GM23248 (cell line): Measurements from ENCODE around the gene CELSR1. TPM values are rescaled to one million over a fixed set of nuclear protein-coding genes. Genes with fewer than 3 reads are reported as not detected.

Source experiments
- DNase-seq: peaks from one replicate; pipeline ENCODE4 v3.0.0-alpha.2; 2015
- H2AFZ ChIP-seq: fragments of 200-600 bp; sonication (generic); 2 replicates; pipeline ENCODE4 v1.6.1; 2016; ENCODE audit warnings: antibody characterized with exemption
- H3F3A ChIP-seq: fragments of 200-600 bp; sonication (generic); 2 replicates; pipeline ENCODE4 v1.6.1; 2016; ENCODE audit warnings: mild to moderate bottlenecking, antibody characterized with exemption, mixed run types; ENCODE audit not compliant: insufficient read depth
- H3K27ac ChIP-seq: fragments of 200-600 bp; sonication (generic); 2 replicates; pipeline ENCODE4 v1.5.1; 2016; ENCODE audit warnings: mild to moderate bottlenecking
- H3K27me3 ChIP-seq: fragments of 200-600 bp; sonication (generic); replicated peaks from 2 replicates; pipeline ENCODE4 v1.6.1; 2016; ENCODE audit warnings: mild to moderate bottlenecking; ENCODE audit not compliant: insufficient read depth
- H3K36me3 ChIP-seq: fragments of 200-600 bp; sonication (generic); 2 replicates; pipeline ENCODE4 v1.6.1; 2016; ENCODE audit warnings: low read depth, mild to moderate bottlenecking
- H3K4me1 ChIP-seq: fragments of 200-600 bp; sonication (generic); 2 replicates; pipeline ENCODE4 v1.6.1; 2016; ENCODE audit warnings: mild to moderate bottlenecking; ENCODE audit not compliant: insufficient read depth
- H3K4me2 ChIP-seq: fragments of 200-600 bp; sonication (generic); one replicate; pipeline ENCODE4 v1.6.1; 2016; ENCODE audit warnings: mild to moderate bottlenecking; ENCODE audit not compliant: unreplicated experiment
- H3K4me3 ChIP-seq: fragments of 200-600 bp; sonication (generic); 2 replicates; pipeline ENCODE4 v1.5.1; 2016; ENCODE audit warnings: mild to moderate bottlenecking
- H3K79me2 ChIP-seq: fragments of 200-600 bp; sonication (generic); 2 replicates; pipeline ENCODE4 v1.6.1; 2016; ENCODE audit warnings: mild to moderate bottlenecking; ENCODE audit not compliant: insufficient read depth
- H3K9ac ChIP-seq: fragments of 200-600 bp; sonication (generic); 2 replicates; pipeline ENCODE4 v1.6.1; 2016; ENCODE audit warnings: mild to moderate bottlenecking
- H3K9me2 ChIP-seq: fragments of 200-600 bp; sonication (generic); 2 replicates; pipeline ENCODE4 v1.6.1; 2016; ENCODE audit warnings: mixed run types, mild to moderate bottlenecking, moderate library complexity; ENCODE audit not compliant: insufficient read depth
- H3K9me3 ChIP-seq: fragments of 200-600 bp; sonication (generic); one replicate; pipeline ENCODE4 v1.6.1; 2017; ENCODE audit warnings: low read depth
- H4K20me1 ChIP-seq: fragments of 200-600 bp; sonication (generic); 2 replicates; pipeline ENCODE4 v1.6.0; 2016; ENCODE audit not compliant: insufficient read depth
- EZH2 ChIP-seq: fragments of 200-600 bp; sonication (generic); IDR thresholded peaks from 2 replicates; pipeline ENCODE4 v1.6.1; 2018; ENCODE audit warnings: antibody characterized with exemption, mild to moderate bottlenecking; ENCODE audit not compliant: insufficient read depth, poor library complexity, severe bottlenecking
- EZH2phosphoT487 ChIP-seq: fragments of 200-600 bp; sonication (generic); IDR thresholded peaks from 2 replicates; pipeline ENCODE4 v1.6.1; 2018; ENCODE audit warnings: antibody characterized with exemption, moderate library complexity, mild to moderate bottlenecking, low read depth; ENCODE audit not compliant: insufficient read depth
- WGBS, 2 experiments: methylation state at CpG; one replicate each; pipeline ENCODE4 v1.1.6; 2015 to 2017; ENCODE audit warnings: low lambda C conversion rate in 2 of 2, low coverage in 1 of 2; ENCODE audit errors: missing lambda C conversion rate in 2 of 2; 5-methylcytosine and 5-hydroxymethylcytosine counted together
- in situ Hi-C: fragments of 300-500 bp; cut with MboI; formaldehyde crosslinking; loops from 2 replicates; pipeline ENCODE4 v1.15.0; 2020
- polyA plus RNA-seq: library from polyadenylated mRNA; unstranded; fragments of >200 nt; fragmentation: Nextera tagmentation; extraction: Ambion mirVana; gene quantifications from 2 replicates; pipeline ENCODE4 v1.2.1, GENCODE V29; 2016
- total RNA-seq: library from RNA; depleted of rRNA; stranded (reverse); fragments of >200 nt; shearing (Covaris generic); gene quantifications from 2 replicates; pipeline ENCODE4 v1.2.3, GENCODE V29; 2014

The CELSR1 gene
- total and polyA plus RNA-seq, 2 experiments from 2014 or later, result 0.23 to 0.54 TPM

DNA sequence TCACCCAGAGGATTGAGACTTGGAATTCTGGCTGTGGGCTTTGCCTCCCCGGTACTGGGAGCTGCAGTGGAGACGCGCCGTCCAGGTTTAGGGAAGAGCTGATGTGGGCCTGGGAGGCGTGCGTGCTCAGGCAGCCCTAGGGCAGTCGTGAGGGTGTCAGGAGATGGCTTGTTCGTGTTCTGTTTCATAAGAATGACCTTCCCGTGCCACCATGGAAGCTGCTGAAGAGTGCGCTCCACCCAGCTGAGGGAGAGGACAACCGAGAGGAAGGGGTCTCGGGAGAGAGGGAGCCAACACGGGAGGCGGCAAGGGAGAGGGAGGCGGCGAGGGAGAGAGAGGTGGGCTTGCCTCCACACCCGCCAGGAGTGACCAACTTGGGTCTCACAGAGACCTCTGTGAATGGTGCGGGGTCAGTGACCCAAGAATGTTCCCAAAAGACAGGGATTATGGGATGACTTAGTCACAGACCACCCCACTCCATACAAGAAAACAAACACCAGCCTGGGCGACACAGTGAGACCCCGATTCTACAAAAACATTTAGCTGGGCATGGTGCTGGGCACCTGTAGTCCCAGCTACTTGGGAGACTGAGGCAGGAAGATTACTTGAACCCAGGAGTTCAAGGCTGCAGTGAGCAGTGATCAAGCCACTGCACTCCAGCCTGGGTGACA, 216.6 kb downstream of the CELSR1 start:
- WGBS, 2 experiments, result 91 to 93% methylated on average over 16 to 20 of the region's 20 CpGs
- Histone ChIP-seq H3K4me2 (no peak overlapping the region), H3K27ac (no peak overlapping the region), H3K9me3 (no peaks in the 10 kb centered on the region), H3K27me3 (no peaks in the 10 kb centered on the region), H3K9me2 (no peaks in the 10 kb centered on the region), H3K36me3 (no peaks in the 10 kb centered on the region), H3K9ac (no peak overlapping the region), H3K79me2 (no peaks in the 10 kb centered on the region), H3K4me1 (no peaks in the 10 kb centered on the region), H2AFZ (no peak overlapping the region), H4K20me1 (no peaks in the 10 kb centered on the region), H3K4me3 (no peak overlapping the region), H3F3A (no peaks in the 10 kb centered on the region)
- in situ Hi-C loops, result no loop called here
- DNase-seq, result no peak
- TF ChIP-seq EZH2phosphoT487 (no peak), EZH2 (no peak)

DNA sequence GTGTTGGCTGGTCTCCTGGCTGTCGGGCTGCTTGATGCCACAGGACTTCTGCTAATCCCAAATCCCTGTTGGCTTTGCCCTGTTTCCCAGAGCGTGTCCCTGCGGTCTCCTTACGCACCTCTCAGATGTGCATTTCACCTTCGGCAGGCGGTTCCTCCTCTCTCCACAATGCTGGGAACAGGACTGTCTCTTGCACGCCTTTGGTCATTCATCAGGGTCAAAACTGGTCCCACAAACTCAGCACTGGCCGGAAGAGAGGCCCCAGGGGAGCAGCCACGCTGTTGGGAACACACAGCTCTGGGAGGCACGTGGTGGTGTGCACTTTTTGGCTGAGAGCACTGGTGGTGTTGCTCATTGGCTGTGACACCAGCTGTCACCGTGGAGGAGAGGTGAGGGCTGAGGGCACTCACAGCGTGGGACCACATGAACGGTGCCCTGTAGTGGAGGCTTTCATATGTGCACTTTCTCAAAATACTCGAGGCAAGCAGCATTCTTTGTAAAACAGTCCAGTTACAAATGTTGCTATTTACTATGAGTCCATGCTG, 217.2 kb downstream of the CELSR1 start:
- no peak for DNase-seq
- WGBS, 2 experiments, result 93% methylated on average over 14 of the region's 14 CpGs
- Histone ChIP-seq H2AFZ (no peak overlapping the region), H4K20me1 (no peaks in the 10 kb centered on the region), H3K27me3 (no peaks in the 10 kb centered on the region), H3K36me3 (no peaks in the 10 kb centered on the region), H3K9me2 (no peaks in the 10 kb centered on the region), H3K9me3 (no peaks in the 10 kb centered on the region), H3K4me1 (no peaks in the 10 kb centered on the region), H3K4me3 (no peak overlapping the region), H3K27ac (no peak overlapping the region), H3K9ac (no peak overlapping the region), H3K79me2 (no peaks in the 10 kb centered on the region), H3F3A (no peaks in the 10 kb centered on the region), H3K4me2 (no peak overlapping the region)
- TF ChIP-seq EZH2 (no peak), EZH2phosphoT487 (no peak)
- in situ Hi-C loops, result no loop called here

DNA sequence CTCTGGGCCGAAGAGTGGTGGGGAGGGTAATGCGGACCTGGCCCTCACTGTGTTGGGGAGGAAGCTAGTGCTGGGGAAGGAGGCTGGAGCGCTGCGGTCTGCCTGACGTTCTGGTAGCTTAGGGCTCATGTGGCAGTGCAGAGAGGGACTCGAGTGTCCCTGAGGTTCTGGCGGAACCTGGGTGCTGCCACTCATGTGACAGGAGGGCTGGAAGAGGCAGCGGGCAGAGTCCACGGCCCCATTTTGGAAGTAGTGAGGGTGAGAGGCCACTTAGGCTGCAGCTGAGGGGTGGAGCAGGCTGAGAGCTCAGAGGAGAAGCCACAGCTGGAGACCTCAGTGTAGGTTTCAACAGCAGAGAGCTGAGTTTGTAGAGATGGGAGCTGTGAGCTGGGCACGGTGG, 218.1 kb downstream of the CELSR1 start:
- Histone ChIP-seq H3K27me3 (no peaks in the 10 kb centered on the region), H3K79me2 (no peaks in the 10 kb centered on the region), H3K4me1 (no peaks in the 10 kb centered on the region), H2AFZ (no peak overlapping the region), H3K9ac (no peak overlapping the region), H3K9me3 (no peaks in the 10 kb centered on the region), H3F3A (no peaks in the 10 kb centered on the region), H3K4me3 (no peak overlapping the region), H3K4me2 (no peak overlapping the region), H4K20me1 (no peaks in the 10 kb centered on the region), H3K36me3 (no peaks in the 10 kb centered on the region), H3K27ac (no peak overlapping the region), H3K9me2 (no peaks in the 10 kb centered on the region)
- TF ChIP-seq EZH2phosphoT487 (no peak), EZH2 (no peak)
- DNase-seq, result no peak
- in situ Hi-C loops, result loop anchor here (10.0 kb wide), 1 partner anchor 335 kb away; no protein-coding TSS in a partner anchor
- 97 to 99% methylated on average over 10 of the region's 10 CpGs for WGBS, 2 experiments

DNA sequence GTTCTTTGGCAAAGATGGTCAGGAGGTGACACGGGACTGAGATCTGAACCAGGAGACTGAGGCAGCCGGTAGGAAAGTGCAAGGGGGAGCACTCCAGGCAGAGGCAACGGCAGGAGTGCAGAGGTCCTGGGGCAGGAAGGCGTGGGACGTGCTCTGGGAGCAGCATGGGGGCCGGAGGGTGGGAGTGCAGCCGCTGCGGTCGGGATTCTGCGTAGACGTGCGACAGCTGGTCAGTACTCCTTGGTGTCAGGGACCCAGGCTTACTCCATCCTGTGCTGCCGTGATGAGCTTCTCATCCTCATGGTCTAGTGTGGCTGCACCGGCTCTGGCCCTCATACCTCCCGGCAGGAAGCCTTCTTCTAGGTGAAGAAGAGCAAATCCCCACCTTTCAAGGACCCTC, 218.8 kb downstream of the CELSR1 start:
- no peaks in the 10 kb centered on the region for H3F3A ChIP-seq
- H3K4me3 ChIP-seq, result no peak overlapping the region
- H3K27ac ChIP-seq, result no peak overlapping the region
- TF ChIP-seq EZH2phosphoT487 (no peak), EZH2 (no peak)
- no peaks in the 10 kb centered on the region for H3K4me1 ChIP-seq
- H3K79me2 ChIP-seq, result no peaks in the 10 kb centered on the region
- WGBS, 2 experiments, result 93 to 96% methylated on average over 14 to 15 of the region's 15 CpGs
- DNase-seq, result no peak
- no peak overlapping the region for H3K4me2 ChIP-seq
- no peaks in the 10 kb centered on the region for H3K27me3 ChIP-seq
- no peaks in the 10 kb centered on the region for H3K9me3 ChIP-seq
- in situ Hi-C loops, result loop anchor here (10.0 kb wide), 1 partner anchor 334 kb away; no protein-coding TSS in a partner anchor
- H2AFZ ChIP-seq, result no peak overlapping the region
- H3K9me2 ChIP-seq, result no peaks in the 10 kb centered on the region
- no peak overlapping the region for H3K9ac ChIP-seq
- no peaks in the 10 kb centered on the region for H3K36me3 ChIP-seq
- H4K20me1 ChIP-seq, result no peaks in the 10 kb centered on the region
